Neural crest cell (in vitro differentiated cells): ENCODE measurements around the gene FBXO7. TPM values are rescaled to one million over a fixed set of nuclear protein-coding genes. Genes with fewer than 3 reads are reported as not detected.

Experiments
- DNase-seq: peaks from one replicate; pipeline ENCODE4 v3.0.0; 2021; ENCODE audit warnings: low read depth, mixed read lengths, low spot score
- H3K27ac Mint-ChIP-seq: one replicate; pipeline ENCODE4 v1.8.0; 2021; ENCODE audit warnings: mild to moderate bottlenecking, mixed read lengths; ENCODE audit not compliant: unreplicated experiment
- H3K27me3 Mint-ChIP-seq: 2 replicates; pipeline ENCODE4 v1.8.0; 2021; ENCODE audit warnings: low read depth, mild to moderate bottlenecking, mixed read lengths
- H3K36me3 Mint-ChIP-seq: 2 replicates; pipeline ENCODE4 v1.8.0; 2021; ENCODE audit warnings: low read depth, mild to moderate bottlenecking, mixed read lengths
- H3K4me1 Mint-ChIP-seq: 2 replicates; pipeline ENCODE4 v1.8.0; 2021; ENCODE audit warnings: mixed read lengths
- H3K4me3 Mint-ChIP-seq: one replicate; pipeline ENCODE4 v1.8.0; 2021; ENCODE audit warnings: mild to moderate bottlenecking, mixed read lengths
- H3K9me3 Mint-ChIP-seq: 2 replicates; pipeline ENCODE4 v1.8.0; 2021; ENCODE audit warnings: mixed read lengths
- CTCF ChIP-seq: fragments of 200-600 bp; sonication (generic); conservative IDR thresholded peaks from 2 replicates; pipeline ENCODE4 v1.5.0; 2021; ENCODE audit warnings: antibody characterized with exemption, mild to moderate bottlenecking
- long read RNA-seq: library from polyadenylated mRNA; unstranded; transcript quantifications from one replicate; pipeline ENCODE4 v2.0.0, GENCODE V29; 2020
- total RNA-seq: library from RNA; stranded (reverse); gene quantifications from 2 replicates; pipeline ENCODE4 v1.2.1, GENCODE V29; 2021

Gene FBXO7
- total RNA-seq = 82.0 and 82.8 TPM in 2 replicates
- long read RNA-seq, transcript FBXO7-201 (9 exons, 2,195 nt) = major isoform, 89 of 155 reads
- long read RNA-seq, transcript FBXO7-202 (9 exons, 1,888 nt) = minor isoform, 23 of 155 reads
- long read RNA-seq, transcript FBXO7-203 (8 exons, 1,900 nt) = minor isoform, 9 of 155 reads
- long read RNA-seq, transcript FBXO7-204 (9 exons, 1,921 nt) = minor isoform, 10 of 155 reads
- long read RNA-seq, partial matches to known transcripts = 9 of 155 reads
- long read RNA-seq, other reads (novel, unspliced or antisense) = 9 of 155 reads

- H3K4me1 Mint-ChIP-seq = peaks cover 22% of the 10 kb centered on the region
- peak within 1 kb of the TSS; percentile 83 for H3K27ac Mint-ChIP-seq
- peak; percentile 59 for TF ChIP-seq CTCF
- no peaks in the 10 kb centered on the region for H3K9me3 Mint-ChIP-seq
- DNase-seq = peak; percentile 85
- peaks cover 4% of the 10 kb centered on the region for H3K27me3 Mint-ChIP-seq
- H3K36me3 Mint-ChIP-seq = no peaks in the 10 kb centered on the region
- H3K4me3 Mint-ChIP-seq = peak within 1 kb of the TSS; percentile 92
Measured at GRCh38 chr22:32474635-32475467, at the start of gene FBXO7. Gene FBXO7 (plus strand): TSS chr22:32474811. CDS start chr22:32475003, 192 bp downstream.

DNA sequence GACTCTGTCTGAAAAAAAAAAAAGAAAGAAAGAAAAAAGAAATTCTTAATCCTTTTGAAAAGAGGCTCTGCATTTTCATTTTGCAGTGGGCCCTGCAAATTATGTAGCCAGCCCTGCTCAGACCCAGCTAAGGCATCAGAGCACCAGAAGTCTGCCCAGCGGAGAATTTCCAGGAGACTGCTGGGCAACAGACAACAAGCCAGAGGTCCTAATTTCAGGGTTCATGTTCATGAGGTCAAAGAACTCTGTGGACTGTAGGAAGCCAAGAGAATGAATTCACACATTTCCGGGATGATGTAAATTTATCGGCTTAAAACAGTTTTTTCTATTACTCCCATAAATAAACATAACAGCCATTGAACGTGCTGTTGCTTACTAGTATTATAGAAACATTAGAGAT is 47.7 kb upstream of the FBXO7 start:
- Mint-ChIP-seq H3K4me1 (no peaks in the 10 kb centered on the region), H3K9me3 (no peaks in the 10 kb centered on the region), H3K27ac (no peak overlapping the region), H3K36me3 (no peaks in the 10 kb centered on the region), H3K27me3 (peaks cover 61% of the 10 kb centered on the region), H3K4me3 (no peak overlapping the region)
- DNase-seq = no peak
- no peak for TF ChIP-seq CTCF

- H3K27ac Mint-ChIP-seq = no peak overlapping the region
Measured at GRCh38 chr22:32430352-32430751, 44.3 kb upstream of the FBXO7 start.

GRCh38 chr22:32444068-32444467 is 30.5 kb upstream of the FBXO7 start:
- H3K4me1 Mint-ChIP-seq = no peaks in the 10 kb centered on the region
- DNase-seq = no peak
- peak; percentile 51 for TF ChIP-seq CTCF
- no peak overlapping the region for H3K27ac Mint-ChIP-seq
- H3K4me3 Mint-ChIP-seq = no peak overlapping the region
- H3K27me3 Mint-ChIP-seq = peaks cover 45% of the 10 kb centered on the region
- no peaks in the 10 kb centered on the region for H3K9me3 Mint-ChIP-seq
- no peaks in the 10 kb centered on the region for H3K36me3 Mint-ChIP-seq

More at GRCh38 chr22:32430352-32430751, 44.3 kb upstream of the FBXO7 start:
- H3K27me3 Mint-ChIP-seq = peaks cover 56% of the 10 kb centered on the region
- no peak overlapping the region for H3K4me3 Mint-ChIP-seq
- no peaks in the 10 kb centered on the region for H3K4me1 Mint-ChIP-seq
- H3K36me3 Mint-ChIP-seq = no peaks in the 10 kb centered on the region
- no peak for DNase-seq
- H3K9me3 Mint-ChIP-seq = no peaks in the 10 kb centered on the region
- TF ChIP-seq CTCF = no peak

- DNase-seq = no peak
- no peak for TF ChIP-seq CTCF
- no peak overlapping the region for H3K4me3 Mint-ChIP-seq
- H3K27ac Mint-ChIP-seq = no peak overlapping the region
- H3K36me3 Mint-ChIP-seq = no peaks in the 10 kb centered on the region
- H3K9me3 Mint-ChIP-seq = peaks cover 2% of the 10 kb centered on the region
- peaks cover 42% of the 10 kb centered on the region for H3K27me3 Mint-ChIP-seq
- H3K4me1 Mint-ChIP-seq = no peaks in the 10 kb centered on the region
Measured at GRCh38 chr22:32446321-32446720, 28.3 kb upstream of the FBXO7 start.
